Brain pericyte (primary cell): Measurements from ENCODE around the gene GSTT2B.
"Not testable (repeated sequence)": the region's sequence is repeated elsewhere in the genome, so short reads cannot be mapped to it uniquely, and the experiment has no call there.

Experiments used
- DNase-seq: peaks from one replicate; pipeline ENCODE4 v3.0.0-alpha.2; 2012; ENCODE audit warnings: low read depth, low spot score

Gene GSTT2B

DNA sequence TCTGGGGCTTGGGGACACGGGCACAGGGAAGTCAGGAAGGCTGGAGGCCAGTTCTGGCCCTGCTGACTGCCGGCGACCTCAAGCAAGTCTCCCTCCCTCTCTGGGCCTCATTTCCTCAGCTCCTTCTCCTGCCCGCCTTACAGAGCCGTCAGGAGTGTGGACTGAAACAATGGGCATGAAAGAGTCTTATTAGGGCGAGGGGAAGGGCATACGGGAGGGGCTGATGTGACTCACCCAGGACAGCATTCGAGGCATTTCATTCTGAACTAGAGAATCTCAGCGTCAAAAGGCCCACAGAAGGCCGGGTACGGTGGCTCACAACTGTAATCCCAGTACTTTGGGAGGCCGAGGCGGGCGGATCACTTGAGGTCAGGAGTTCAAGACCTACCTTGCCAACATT, 20.8 kb downstream of the GSTT2B start:
- DNase-seq, result not testable (repeated sequence)

- no peak for DNase-seq
Observed at GRCh38 chr22:23939017-23939357, 22.0 kb downstream of the GSTT2B start.

DNA sequence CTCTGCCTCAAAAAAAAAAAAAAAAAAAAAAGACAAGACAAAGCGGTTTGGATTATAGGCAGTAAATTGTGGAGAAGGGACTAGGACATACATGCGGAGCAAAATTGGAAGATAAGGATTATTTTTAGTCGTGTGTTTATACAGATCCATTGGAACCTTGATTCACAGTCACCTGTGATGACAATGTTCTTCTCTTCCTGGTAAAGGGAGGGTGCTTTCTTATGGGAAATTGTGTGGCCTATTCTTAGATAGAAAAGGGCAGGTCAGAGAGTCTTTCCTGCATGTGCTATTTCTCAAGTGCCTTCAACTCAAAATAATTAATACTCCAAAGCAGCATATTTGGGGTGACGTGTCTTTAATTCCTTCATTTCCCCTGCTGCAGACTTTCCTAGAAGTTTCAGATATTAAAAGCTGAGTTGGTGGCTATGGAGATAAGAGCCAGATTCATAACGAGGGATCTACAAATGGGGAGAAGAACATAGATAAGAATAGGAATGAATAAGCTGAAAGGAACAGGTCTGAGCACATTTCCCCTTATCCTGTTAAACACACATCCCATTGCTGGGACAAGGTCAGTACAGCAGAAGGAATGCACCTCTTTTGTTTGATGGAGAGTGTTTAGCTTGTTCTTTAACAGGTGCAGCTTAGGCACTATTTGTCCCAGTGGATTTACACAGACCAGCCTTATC, 22.5 kb downstream of the GSTT2B start:
- DNase-seq, result no peak

- DNase-seq, result no peak
Observed at GRCh38 chr22:23926561-23926960, 34.4 kb downstream of the GSTT2B start.

DNA sequence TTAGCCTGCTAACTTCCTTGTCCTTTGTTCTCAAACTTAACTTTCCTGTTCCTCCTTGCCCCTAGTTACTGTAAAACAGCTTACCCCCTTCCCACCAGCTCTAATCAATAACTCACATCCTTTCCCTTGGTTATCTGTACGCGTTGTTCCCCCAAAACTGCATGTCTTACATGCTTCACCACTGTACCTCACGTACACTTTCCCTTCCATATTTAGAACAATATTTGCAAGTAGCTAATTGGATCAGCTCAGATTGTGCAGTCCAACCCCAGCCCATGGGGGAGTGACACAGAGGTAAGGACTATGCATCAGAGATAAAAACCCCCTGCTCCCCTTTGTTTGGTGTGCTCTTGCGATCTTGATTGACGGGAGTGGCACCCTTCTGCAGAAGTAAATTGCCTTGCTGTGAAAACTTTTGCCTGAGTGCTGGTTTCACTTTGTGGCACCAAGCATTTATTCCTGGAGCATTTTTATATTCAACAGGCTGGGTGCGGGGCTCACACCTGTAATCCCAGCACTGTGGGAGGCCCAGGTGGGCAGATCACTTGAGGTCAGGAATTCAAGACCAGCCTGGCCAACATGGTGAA, 35.9 kb downstream of the GSTT2B start:
- DNase-seq, result no peak

DNA sequence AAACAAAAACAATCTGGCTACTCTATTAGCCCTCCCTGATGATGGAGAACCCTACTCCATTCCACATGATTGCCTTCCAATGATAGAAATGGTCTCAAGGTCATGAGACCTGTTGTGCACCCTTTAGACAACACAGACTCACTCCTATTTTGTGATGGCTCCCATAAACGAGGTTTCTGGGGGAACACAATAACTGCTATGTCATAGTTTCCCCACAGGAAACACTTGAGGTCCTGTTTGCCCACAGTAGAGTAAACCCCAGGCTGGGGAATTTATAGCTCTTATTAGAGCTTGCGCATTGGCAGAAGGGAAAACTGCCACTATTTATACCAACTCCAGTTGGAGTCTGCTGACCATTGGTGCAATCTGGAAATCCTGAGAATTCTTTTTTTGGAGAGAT, 38.1 kb downstream of the GSTT2B start:
- DNase-seq, result no peak

GRCh38 chr22:23921586-23922201, 39.3 kb downstream of the GSTT2B start:
- not testable (repeated sequence) for DNase-seq

- not testable (repeated sequence) for DNase-seq
Observed at GRCh38 chr22:23920267-23920611, 40.8 kb downstream of the GSTT2B start.

GRCh38 chr22:23915290-23915689, 45.7 kb downstream of the GSTT2B start:
- DNase-seq, result no peak

- peak; percentile 93 for DNase-seq
Observed at GRCh38 chr22:23913661-23914353, 47.2 kb downstream of the GSTT2B start.

DNA sequence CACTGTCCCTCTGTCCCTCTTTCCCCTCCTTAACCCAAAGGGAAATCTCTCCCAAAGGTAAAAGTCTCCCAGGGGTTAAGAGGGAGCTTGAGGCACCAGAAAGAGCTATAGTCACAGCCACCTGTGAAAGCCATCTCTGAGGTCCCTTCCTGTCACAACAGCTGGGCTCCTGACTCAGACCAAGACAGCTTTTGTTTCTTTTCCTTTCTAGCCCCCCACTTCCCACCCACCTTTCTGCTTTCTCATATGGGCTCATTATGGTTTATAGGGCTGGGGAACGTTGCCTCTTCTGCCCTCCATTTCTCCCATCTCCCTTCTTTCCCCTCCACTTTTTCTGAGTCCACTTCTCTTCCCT, 47.7 kb downstream of the GSTT2B start:
- DNase-seq, result no peak

DNA sequence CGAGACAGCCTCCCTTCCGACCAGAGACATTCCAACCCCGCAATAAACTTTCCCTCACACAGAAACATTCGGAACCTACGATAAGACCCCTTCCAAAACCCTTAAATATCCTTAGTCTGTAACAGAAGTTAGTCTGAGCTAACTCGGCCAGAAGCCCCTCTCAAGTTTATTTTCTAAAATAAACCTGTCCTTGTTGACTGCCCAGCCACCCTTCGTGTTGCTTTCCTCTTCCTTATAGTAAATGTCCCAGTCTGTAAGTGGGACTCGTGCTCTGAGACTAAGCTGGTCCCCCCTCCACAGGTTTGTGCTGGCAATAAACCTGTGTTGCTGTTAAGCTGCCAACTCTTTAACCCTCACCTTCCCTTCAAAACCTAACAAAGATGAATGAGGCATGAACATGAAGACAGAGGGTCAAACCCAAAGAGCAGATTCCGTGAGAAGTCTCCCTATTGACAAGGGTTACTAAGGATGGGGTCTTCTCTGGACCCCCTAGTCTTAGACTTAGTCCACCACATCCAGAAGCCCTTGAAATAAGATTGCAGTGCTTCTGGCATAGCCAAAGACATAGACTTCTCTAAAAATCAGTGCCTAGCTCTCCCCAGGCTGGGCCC, 48.6 kb downstream of the GSTT2B start:
- no peak for DNase-seq

DNA sequence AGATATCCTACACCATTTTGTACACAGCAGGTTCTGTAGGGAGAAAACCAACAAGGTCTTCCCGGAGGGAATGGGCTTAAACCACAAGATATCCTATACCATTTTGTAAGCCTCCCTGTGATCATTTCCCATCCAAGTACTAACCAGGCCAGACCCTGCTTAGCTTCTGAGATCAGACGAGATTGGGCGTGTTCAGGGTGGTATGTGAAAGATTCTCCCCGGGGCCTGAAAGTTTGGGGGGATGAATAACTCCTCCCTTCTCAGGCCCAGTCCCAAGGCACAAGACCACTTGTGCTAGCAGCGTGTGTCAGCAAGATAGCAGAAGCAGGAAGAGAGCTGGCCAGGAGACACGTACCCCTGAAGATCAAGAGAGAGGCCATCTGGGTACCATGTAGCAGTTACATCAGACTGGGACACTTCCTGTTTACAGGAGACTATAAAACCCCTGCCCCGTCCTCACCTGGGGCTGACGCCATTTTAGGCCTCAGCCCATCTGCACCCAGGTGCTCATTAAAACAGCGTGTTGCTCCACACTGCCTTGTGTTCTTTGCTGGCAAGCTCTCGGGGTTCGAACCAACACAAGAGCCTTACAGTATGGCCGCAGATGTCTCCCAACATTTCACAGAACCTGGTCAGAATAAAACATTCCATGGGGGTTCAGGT, 49.5 kb downstream of the GSTT2B start:
- DNase-seq, result no peak

GRCh38 chr22:23910496-23911190, 50.4 kb downstream of the GSTT2B start:
- no peak for DNase-seq

GRCh38 chr22:23909296-23909898, 51.6 kb downstream of the GSTT2B start:
- no peak for DNase-seq

DNA sequence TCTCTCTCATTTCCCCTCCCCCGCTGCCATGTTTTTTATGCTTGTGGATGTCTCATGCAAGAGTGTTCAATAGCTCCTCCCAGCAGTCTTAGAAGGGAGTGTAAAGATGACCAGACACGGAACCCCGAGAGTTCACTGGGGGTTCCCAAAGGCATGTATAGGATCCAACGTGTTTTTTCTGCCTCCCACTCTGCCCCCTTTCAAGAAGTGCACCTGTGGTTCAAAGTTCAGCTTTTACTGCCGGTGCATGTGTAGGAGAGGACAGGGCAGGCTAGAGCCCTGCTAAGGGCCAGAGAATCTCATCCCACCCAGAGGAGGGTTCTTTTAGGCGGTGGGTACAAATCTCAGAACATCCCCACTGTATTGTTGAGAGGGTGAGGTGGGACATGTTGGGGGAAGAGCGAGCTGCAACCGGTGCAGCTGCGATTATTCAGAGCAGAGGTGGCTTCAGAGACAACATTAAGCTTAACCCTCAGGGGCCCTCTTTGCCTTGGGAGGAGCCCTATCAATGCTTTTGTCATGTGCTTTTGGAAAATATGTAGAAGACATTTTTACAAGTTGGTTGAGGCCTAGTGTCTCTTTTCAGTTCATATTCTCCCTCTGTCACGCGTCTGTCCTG, 52.3 kb downstream of the GSTT2B start:
- DNase-seq, result no peak

DNA sequence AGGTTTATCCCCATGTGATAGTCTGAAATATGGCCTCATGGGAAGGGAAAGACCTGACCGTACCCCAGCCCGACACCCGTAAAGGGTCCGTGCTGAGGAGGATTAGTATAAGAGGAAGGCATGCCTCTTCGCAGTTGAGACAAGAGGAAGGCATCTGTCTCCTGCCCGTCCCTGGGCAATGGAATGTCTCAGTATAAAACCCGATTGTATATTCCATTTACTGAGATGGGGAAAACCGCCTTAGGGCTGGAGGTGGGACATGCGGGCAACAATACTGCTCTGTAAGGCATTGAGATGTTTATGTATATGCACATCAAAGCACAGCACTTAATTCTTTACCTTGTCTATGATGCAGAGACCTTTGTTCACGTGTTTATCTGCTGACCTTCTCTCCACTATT, 53.6 kb downstream of the GSTT2B start:
- not testable (repeated sequence) for DNase-seq
